HG03378 (cell line): Measurements from ENCODE around the gene UBE2S.

Experiments
- ATAC-seq: cut with Tn5 transposase; IDR thresholded peaks from one replicate; pipeline ENCODE4 v1.9.1; 2021; ENCODE audit warnings: mild to moderate bottlenecking, moderate library complexity; ENCODE audit not compliant: unreplicated experiment

UBE2S gene

DNA sequence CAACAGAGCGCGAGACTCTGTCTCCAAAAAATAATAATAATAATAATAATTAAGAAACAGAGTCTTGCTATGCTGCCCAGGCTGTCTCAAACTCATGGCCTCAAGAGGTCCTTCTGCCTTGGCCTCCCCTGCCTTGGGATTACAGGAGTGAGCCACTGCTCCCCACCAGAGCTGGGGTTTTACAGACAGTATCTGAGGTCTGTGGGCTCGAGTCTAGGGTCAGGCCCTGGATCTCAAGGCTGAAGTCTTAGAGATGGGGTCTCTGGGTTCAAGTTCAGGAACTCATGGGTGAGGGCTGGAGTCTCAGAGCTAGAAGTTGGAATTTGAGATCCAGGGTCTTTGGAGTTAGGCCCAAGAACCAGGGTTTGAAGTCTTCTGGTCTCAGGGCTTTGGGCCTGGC lies 40.8 kb downstream of the UBE2S start:
- no peak for ATAC-seq

DNA sequence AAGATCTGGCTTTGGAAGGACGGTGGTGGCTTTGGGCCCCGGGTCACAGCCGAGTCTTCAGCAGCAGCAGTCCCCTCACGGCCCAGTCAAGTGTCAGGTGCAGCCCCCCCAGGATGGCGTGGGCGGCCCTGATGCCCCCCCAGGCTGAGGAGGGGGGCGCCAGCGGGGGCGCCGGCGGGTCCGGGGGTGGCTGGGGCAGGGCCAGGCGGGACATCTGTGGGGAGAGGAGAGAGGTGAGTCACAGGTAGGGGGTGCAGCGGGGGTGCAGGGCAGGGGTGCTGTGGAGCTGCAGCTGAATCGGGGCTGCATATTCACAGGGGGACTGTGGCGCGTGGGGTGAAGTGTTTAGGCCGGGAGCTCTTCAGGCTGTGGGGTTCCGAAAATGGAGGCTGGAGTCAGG lies 41.6 kb downstream of the UBE2S start:
- no peak for ATAC-seq

GRCh38 chr19:55365245-55365644 lies 42.3 kb downstream of the UBE2S start:
- no peak for ATAC-seq

DNA sequence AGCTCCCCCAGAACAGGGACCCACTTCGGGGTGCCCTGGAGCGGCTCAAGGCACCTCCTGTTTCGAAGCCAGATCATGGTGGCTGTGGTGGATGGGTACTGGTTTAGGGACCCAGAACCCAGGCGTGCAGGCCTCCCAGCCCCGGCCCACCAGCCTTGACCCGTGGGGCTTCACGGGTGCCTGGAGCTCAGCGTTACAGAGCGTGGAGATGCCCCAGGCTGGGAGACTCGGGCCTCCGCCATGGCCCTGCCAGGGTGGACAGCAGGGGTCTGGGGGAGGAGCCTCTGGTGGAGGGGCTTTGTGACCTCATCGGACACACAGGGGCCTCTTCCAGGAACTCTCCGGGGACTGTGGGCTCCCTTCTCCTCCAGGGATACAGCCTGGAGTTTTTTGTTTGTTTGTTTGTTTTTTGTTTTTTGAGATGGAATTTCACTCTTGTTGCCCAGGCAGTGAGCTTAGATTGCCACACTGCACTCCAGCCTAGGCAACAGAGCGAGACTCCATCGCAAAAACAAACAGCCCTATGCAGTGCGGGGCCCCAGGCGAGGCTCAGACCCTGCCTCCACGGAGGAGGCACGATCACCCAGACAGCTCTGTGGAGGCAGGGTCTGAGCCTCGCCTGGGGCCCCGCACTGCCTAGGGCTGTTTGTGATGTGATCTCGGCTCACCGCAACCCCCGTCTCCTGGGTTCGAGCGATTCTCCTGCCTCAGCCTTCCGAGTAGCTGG lies 44.4 kb downstream of the UBE2S start, which contains the start of gene GARIN5B:
Gene GARIN5B (minus strand): TSS at position 271 of the 727 bp plus-strand sequence. CDS start 194 bp downstream, at position 77.
- ATAC-seq: no peak

DNA sequence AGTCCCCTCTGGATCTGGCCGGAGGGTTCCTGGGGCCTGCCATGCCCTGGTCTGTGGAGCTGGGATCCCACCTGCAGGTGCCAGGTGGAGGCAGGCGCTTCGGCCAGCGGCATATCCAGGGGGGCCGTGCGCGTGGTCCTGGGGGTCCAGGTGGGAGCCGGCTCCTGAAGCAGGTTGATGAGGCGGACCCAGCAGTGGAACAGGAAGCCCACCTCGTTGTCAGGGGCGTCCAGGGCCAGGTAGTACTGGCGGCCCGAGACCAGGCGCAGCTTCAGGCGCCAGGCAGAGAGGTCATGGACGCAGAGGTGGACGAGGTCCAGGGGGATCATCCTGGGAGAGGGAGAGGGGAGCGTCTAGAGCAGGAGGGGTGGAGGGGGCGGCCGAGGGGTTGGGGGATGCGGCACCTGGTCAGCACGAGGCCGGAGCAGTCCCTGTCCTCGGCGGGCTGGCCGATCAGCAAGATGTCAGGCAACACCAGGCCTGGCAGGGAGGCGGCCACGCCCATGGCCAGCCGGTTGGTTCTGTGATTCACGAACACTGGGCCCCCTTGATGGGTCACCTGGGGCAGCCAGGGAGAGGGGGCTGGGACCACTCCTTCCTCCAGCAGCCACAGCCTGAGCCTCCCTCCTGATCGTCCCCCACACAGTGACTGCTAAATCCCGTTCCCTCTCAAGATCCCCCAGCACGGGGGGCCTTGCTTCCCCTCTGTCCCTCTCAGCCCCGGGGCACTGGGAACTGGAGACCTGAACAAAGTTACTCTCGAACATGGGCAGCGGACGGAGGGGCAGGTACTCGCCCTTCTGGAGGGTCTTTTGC lies 45.2 kb downstream of the UBE2S start:
- ATAC-seq: no peak

DNA sequence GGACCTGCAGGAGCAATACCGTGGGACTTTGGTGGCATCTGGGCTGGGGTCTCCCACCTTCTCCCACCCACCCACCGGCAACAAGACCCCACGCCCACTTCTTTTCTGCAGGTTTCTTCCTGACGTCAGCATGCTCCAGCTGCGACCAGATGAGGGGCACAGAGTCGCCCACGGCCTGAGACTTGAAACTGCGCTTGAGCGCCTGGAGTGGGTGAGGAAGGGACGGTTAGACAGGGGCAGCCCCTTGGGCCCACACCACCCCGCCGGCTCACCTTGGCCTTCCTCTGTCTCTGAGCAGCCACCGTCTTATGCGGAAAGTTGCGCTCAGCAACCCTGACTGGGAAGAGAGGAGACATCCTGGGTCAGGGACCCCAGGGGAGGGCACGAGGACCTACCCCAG lies 46.7 kb downstream of the UBE2S start:
- no peak for ATAC-seq

- no peak for ATAC-seq
Measured at GRCh38 chr19:55358943-55359908, 48.4 kb downstream of the UBE2S start.

DNA sequence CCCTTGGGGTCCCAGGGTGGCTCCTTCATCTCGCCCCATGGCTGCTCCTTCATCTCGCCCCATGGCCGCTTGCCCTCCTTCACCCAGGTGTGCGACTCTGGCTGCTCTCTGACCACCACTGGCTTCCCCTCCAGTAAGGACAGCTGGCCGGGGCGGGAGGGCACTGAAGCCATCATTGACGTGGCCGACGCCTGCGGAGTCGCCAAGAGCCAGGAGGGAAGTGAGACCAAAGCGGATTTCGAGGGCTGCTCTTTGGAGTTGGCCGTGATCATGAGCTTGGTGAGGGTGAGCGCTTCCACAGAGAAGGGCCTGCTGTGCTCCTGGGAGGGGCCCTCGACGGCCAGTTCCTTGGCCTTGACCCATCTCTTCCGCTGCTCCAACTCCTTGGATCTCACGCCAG lies 49.1 kb downstream of the UBE2S start:
- ATAC-seq: no peak

DNA sequence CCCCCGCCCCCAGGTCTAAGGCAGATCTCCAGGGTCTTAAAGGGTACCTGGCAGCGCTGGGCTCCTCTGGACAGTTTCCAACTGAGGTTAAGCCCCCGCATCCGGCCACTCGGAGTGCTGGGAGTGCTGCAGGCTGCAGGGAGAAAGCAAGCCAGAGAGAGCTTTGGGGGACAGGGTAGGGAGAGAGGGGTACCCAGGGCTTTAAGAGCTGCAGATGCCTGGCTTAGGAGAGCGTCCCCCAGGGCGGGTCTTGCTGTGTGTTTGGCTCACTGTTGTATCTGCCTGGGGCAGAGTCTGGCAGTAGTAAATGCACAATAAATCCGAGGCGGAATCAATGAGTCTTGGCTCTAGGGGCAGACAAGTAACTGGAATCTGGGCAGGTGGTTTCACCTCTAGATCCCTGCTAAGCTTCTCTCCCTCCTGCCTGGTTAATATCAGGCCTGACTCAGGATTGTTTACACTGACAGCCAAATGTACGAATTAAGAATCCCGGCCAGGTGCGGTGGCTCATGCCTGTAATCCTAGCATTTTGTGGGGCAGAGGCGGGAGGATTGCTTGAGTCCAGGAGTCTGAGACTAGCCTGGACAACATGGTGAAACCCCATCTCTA lies 52.3 kb downstream of the UBE2S start:
- ATAC-seq: no peak

GRCh38 chr19:55354698-55355212 lies 52.8 kb downstream of the UBE2S start, which contains the start of gene COX6B2:
TSS of gene COX6B2 (minus strand) at chr19:55354719. CDS start at chr19:55354521, 198 bp downstream.
- no peak for ATAC-seq

- ATAC-seq: no peak
Measured at GRCh38 chr19:55353803-55354697, 53.5 kb downstream of the UBE2S start.

- ATAC-seq: no peak
Measured at GRCh38 chr19:55353356-55353802, 54.2 kb downstream of the UBE2S start.

- no peak for ATAC-seq
Measured at GRCh38 chr19:55352549-55353145, 54.9 kb downstream of the UBE2S start.

DNA sequence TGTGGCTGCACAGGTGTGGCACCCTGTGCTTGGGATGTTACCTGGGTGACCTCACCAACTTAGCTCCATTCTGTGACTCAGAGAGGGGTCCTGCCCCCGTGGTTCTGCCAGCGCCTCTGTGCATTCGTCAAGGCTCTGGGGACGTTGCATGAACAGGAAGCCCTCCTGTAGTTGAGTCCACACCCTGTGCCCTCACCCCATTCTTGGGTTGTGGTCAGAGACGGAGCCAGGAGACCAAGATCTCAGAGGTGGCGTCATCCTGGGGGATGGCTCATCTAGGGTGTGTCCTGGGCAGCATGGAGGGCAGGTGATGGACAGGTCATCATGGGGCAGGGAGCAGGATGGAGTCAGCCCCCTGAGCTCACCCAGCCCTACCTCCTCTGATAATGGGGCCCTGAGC lies 55.5 kb downstream of the UBE2S start:
- ATAC-seq: no peak

GRCh38 chr19:55350620-55351315 lies 56.8 kb downstream of the UBE2S start:
- no peak for ATAC-seq
